HG02885 (cell line): Measurements from ENCODE around the gene SIN3A.
"Not testable (repeated sequence)": the region's sequence is repeated elsewhere in the genome, so short reads cannot be mapped to it uniquely, and the experiment has no call there.

Experiments used
- ATAC-seq: cut with Tn5 transposase; IDR thresholded peaks from one replicate; pipeline ENCODE4 v1.9.1; 2021; ENCODE audit warnings: mild to moderate bottlenecking; ENCODE audit not compliant: unreplicated experiment, poor library complexity

The SIN3A gene

DNA sequence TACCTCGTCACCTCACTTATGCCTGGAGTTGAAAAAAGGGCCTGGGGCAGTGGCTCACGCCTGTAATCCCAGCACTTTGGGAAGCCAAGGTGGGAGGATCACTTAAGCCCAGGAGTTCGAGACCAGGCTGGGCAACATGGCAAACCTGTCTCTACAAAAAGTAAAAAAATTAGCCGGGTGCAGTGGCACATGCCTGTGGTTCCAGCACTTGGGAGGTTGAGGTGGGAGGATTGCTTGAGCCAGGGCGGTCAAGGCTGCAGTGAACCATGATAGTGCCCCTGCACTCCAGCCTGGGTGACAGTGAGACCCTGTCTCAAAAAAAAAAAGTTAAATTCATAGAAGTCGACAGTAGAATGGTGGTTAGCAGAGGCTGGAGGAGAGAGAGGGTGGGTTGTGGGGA lies 109.3 kb downstream of the SIN3A start:
- no peak for ATAC-seq

DNA sequence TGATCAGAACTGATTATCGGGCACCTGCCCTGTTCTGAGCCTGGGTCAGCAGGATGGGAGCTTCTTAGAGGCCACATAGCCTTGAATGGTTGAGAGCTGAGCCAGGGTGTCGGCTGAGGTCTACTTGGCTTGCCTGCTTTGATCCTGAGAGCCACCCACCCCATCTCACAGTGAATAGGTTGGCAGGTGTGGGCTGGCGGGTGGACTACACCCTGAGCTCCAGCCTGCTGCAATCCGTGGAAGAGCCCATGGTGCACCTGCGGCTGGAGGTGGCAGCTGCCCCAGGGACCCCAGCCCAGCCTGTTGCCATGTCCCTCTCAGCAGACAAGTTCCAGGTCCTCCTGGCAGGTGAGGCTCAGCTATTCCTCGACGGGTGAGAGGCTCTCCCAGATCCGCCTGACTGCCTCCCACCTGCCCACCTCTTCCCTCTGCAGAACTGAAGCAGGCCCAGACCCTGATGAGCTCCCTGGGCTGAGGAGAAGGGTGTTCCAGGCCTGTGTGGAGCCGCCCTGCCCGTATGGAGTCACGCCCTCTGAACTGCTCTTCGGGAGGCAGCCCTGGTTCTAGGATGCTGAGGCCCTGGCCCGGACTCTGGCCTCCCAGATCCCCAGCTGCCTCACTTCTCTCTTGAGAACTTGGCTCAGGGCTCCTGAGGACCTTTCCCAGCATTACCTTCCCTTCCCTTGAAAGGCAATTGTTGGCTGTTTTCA lies 111.8 kb downstream of the SIN3A start:
- ATAC-seq, result no peak

DNA sequence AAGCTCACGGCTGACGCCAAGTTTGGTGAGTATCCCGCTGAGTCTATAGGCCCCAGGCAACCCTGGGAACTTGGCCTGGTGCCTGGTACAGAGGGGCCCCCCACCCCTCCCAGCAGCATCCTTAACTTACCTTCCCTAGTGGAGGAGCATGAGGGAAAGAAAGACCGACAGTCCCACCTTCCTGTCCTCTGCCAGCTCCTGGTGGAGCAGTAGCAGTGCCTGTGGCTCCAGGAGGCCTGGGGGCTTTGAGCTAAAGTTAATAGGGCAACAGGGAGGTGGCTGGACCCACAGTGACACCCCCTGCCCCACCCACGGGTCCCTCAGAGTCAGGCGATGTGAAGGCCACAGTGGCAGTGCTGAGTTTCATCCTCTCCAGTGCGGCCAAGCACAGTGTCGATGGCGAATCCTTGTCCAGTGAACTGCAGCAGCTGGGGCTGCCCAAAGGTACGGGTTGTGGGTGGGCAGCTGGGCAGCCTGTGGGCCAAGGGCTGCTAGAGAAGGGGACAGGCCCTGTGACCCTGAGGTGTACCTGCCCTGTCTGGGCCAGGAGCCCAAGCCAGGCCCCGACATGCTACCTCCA lies 112.7 kb downstream of the SIN3A start:
- no peak for ATAC-seq

DNA sequence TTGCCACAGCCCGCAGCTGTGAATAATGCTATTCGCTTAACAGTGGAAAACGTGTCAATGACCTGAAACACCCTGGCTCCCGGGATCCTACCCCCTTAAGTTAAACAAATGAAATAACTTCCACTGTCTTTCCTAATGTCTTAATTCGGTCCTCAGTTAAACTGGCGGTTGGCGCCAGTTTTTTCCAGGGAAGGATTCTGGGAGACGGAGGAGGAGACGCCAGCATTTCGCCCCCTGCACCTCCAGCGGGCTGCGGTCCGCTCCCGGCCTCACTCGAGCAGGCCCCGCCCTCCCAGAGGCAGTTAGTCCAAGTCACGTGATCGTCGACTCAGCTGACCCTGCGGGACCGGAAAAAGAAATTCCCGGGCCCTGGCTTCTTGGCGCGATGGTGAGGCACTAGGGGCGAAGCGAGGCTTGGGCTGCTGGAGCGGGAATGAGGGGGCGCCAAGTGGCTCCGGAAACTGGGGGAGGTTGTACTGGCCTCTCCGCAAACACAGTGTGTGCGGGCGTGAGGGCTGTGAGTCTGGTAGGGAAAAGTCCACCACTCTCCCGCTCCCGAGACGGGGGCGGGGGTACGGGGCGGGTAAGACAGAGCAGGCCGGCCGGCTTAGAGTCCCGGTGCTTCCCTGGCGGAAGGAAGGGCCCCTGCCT lies 115.7 kb downstream of the SIN3A start, which contains the start of gene COMMD4:
Gene COMMD4, plus strand, starts transcription at position 359 of the 651 bp plus-strand sequence. Its CDS starts 27 bp downstream, at position 386.
- ATAC-seq, result no peak

DNA sequence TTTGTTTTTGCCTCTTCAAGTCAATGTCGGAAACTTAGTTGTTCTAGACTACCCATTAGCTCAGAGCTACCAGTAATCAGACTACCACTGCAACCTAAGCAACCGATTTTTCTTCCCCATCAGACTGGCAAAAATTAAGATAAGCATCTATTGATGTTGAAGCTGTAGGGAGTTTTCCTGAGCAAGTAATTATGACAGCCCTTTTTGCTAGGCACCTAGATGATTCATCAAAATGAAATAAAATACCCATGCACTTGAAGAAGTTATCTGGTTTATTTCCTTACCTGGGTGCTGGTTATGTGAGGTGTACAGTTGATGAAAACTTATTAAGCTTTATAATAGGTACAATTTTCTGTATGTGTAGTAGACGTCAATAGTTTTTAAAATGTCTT lies 116.2 kb downstream of the SIN3A start:
- no peak for ATAC-seq

DNA sequence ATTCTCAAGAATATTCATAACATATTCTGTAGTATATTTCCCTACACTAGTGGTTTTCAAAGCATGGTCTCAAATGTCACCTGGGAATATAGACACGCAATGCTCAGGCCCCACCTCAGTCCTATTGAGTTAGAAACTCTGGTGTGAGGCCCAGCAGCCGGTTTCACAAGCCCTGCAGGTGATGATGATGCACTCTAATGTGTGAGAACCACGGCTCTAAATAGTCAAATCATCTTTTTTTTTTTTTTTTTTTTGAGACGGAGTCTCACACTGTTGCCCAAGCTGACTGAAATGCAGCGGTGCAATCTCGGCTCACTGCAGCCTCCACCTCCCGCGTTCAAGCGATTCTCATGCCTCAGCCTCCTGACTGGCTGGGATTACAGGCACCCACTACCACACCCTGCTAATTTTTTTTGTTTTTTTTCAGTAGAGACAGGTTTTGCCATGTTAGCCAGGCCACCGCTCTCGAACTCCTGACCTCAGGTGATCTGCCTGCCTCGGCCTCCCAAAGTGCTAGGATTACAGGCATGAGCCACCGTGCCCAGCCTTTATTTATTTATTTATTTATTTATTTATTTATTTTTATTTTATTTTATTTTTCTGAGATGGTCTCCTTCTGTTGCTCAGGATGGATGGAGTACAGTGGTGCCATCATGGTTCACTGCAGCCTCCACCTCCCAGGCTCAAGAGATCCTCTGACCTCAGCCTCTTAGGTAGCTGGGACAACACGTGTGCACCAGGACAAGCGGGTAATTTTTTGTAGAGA lies 117.7 kb downstream of the SIN3A start:
- ATAC-seq, result not testable (repeated sequence)

DNA sequence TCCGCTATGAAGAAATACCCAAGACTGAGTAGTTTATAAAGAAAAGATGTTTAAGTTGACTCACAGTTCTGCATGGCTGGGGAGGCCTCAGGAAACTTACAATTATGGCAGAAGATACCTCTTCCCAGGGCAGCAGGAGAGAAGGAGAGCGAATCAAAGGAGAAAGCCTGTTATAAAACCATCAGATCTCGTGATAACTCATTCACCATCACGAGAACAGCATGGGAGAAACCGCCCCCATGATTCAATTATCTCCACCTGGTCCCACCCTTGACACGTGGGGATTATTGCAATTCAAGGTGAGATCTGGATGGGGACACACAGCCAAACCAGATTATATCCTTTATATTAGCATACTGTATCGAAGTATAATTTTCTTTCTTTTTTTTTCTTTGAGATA lies 119.4 kb downstream of the SIN3A start:
- ATAC-seq, result not testable (repeated sequence)

DNA sequence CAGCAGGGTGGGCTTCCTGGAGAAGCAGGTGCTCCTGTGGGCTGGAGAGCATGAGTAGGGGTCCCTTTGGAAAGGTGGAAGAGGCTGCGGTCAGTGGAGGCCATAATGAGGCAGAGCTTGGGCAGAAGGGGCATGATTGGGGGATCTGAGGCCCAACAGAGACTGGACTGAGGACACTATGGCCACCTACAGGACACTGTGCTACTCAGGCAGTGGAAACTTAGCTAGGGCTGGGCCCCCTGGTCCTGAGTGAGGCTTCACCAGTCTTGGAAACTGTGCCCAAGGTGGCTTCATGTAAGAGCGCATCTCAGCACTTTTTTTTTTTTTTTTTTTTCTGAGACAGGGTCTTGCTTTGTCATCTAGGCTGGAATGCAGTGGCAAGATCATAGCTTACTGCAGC lies 121.9 kb downstream of the SIN3A start:
- no peak for ATAC-seq

DNA sequence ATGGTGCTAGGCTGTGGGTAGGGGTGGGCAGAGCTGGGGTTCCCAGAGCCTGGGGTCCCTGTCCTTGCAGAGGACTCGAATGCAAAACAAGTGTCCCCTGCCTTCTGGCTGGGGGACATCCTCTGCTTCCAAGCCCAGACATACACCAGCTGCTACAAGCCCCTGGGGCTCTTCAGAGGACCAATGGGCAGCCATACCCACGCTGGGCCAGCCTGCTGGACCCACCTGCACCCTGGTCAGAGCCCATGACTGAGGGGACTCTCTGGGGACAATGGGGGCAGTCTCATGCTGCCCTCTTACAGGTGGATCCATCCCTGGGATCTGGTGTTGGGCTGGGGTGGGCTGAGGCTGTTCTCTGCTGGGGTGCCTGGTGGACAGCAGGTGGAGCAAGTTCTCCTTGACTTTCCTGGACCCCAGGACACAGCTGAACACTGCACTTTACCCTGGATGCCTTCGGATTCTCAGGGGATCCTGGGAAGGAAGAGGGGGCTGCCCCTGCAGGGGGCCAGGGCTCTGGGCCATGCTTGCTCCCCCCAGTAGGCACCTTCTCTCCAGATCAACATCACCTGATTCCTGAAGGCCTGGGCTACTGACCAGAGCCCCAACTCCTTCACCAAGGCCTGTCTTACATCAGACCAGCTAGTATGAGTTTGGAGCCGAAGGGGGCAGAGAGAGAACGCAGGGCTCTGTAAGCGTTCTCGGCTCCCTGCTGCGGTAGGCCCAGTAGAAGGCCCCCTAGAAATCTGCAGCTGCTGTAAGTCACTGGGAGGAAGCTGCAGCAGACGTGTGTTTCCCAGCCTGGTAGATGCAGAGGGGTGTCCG lies 122.8 kb downstream of the SIN3A start:
- no peak for ATAC-seq

DNA sequence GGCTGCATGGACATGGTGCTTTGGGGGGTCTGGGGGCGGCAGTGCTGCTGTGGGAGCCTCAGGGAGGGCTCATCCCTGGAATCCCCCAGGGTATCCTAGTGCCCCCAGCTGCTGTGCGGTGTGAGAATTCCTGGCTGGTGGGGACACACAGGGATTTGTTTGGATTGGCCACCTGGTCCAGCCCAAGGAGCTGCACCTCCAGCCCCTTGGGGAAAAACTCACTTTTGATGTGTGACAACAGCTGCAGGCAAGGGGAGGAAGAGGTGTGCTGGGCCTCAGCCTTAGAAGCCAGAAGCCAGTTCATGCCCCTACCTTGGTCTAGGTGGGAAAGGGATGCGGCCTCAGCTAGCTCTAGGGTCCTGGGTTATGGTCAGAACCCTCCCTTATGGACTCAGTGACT lies 124.0 kb downstream of the SIN3A start:
- no peak for ATAC-seq

DNA sequence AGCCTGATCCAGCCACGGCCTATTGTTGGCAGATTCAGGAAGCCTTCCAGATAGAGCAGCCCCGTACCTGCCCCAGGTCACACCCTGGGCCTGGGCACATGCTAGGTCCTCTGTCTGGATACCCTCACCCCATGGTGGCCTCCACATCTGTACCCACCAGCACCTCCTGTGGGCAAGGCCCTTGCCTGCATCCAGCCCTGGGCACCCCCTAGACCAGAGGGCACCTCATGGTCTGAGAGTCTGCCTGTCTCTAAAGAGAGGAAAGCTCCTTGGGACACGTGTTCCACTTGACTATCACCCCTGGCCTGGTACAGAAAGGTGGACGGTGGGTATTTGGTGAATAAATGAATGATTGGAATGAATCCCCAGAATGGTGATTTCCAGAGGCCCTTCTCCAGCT lies 124.5 kb downstream of the SIN3A start:
- no peak for ATAC-seq

DNA sequence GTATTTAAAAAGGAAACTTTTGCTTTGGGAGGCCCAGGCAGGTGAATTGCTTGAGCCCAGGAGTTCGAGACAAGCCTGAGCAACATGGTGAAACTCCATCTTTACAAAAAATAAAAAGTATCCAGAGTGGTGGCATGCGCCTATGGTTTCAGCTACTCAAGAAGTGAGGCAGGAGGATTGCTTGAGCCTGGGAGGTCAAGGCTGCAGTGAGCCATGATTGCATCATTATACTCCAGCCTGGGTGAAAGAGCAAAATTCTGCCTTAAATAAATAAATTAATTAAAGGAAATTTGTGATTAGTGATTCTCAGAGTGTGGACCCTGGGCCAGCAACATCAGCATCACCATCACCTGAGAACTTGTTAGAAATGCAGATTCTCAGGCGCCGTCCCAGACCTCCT lies 125.6 kb downstream of the SIN3A start:
- ATAC-seq, result no peak

DNA sequence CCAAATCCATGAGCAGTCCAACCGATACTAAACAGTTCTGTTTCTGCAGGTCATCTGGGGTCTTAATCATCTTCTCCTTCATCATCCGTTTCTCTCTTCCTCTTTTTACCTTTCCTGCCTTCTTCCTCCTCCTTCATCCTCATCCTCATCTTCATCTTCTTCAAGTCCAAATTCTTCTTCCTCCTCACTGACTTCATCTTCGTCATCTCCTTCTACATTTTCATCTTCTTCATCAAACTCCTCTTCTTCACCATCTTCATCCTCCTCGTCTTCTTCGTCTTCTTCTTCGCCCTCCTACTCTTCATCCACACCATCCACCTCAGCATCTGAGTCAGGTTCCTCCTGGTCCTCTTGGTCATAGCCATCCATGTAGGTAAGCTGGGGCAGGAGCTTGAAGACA lies 129.8 kb downstream of the SIN3A start:
- ATAC-seq, result no peak
